H1 (cell line): ENCODE measurements around the gene GDAP1L1. TPM values are rescaled to one million over a fixed set of nuclear protein-coding genes. Genes with fewer than 3 reads are reported as not detected.

Experiments used
- CTCF ChIA-PET: fragments of 300-600 bp; sonication (Branson Sonifier 250); formaldehyde crosslinking; loops from one replicate; lab custom pipeline; 2021; ENCODE audit not compliant: partially characterized antibody; lab: Charles Lee
- POLR2A ChIA-PET: fragments of 300-600 bp; sonication (Branson Sonifier 250); formaldehyde crosslinking; loops from one replicate; lab custom pipeline; 2021; ENCODE audit warnings: inconsistent platforms; ENCODE audit not compliant: partially characterized antibody; lab: Charles Lee
- DNase-seq, 2 experiments: peaks; one replicate each; pipeline versions ENCODE4 v3.0.0 to v3.0.0-alpha.2; 2010 to 2022; ENCODE audit warnings: low spot score in 2 of 2, low read depth in 1 of 2, mixed read lengths in 1 of 2
- FAIRE-seq: peaks from 2 replicates; lab custom pipeline; 2011; peaks lifted over from hg19 to GRCh38; lab: Jason Lieb, UNC
- H2AFZ ChIP-seq: 2 replicates; pipeline ENCODE4 v1.8.1; 2012; ENCODE audit warnings: low read length, inconsistent platforms
- H2AK5ac ChIP-seq: 2 replicates; pipeline ENCODE4 v1.6.1; 2013; ENCODE audit warnings: low read depth, low read length
- H2BK120ac ChIP-seq: replicated peaks from 2 replicates; pipeline ENCODE3; 2013; ENCODE audit warnings: low read depth, low read length, inconsistent platforms
- H2BK12ac ChIP-seq: 2 replicates; pipeline ENCODE4 v1.6.1; 2013; ENCODE audit warnings: low read depth, low read length
- H2BK15ac ChIP-seq: 2 replicates; pipeline ENCODE4 v1.6.1; 2013; ENCODE audit warnings: low read length
- H2BK20ac ChIP-seq: 2 replicates; pipeline ENCODE4 v1.6.1; 2013; ENCODE audit warnings: low read length
- H2BK5ac ChIP-seq: 2 replicates; pipeline ENCODE4 v1.6.1; 2013; ENCODE audit warnings: low read depth, low read length
- H3K14ac ChIP-seq: 2 replicates; pipeline ENCODE4 v1.6.1; 2013; ENCODE audit warnings: inconsistent platforms; ENCODE audit not compliant: insufficient read length
- H3K18ac ChIP-seq: 2 replicates; pipeline ENCODE4 v1.6.1; 2013; ENCODE audit warnings: low read length; ENCODE audit errors: extremely low read depth
- H3K23ac ChIP-seq: 2 replicates; pipeline ENCODE4 v1.6.1; 2013; ENCODE audit warnings: inconsistent platforms; ENCODE audit not compliant: insufficient read length
- H3K23me2 ChIP-seq: 2 replicates; pipeline ENCODE4 v1.6.1; 2013; ENCODE audit warnings: low read depth, low read length
- H3K27ac ChIP-seq: 2 replicates; pipeline ENCODE4 v1.6.1; 2011; ENCODE audit warnings: low read depth, low read length, inconsistent platforms
- H3K27me3 ChIP-seq, 4 experiments: replicated peaks in 1 of 4; 1 replicate in 1 of 4; 2 replicates in 3 of 4; pipeline versions ENCODE4 v1.6.1 to v1.8.1; 2011 to 2013; ENCODE audit warnings: low read length in 3 of 4, mild to moderate bottlenecking in 3 of 4, inconsistent platforms in 2 of 4, mixed read lengths in 2 of 4, moderate library complexity in 1 of 4; ENCODE audit not compliant: control insufficient read depth in 3 of 4, insufficient read depth in 3 of 4; ENCODE audit errors: extremely low read depth in 1 of 4
- H3K36me3 ChIP-seq, 4 experiments: 2 replicates each; pipeline versions ENCODE4 v1.6.1 to v1.8.1; 2011 to 2013; ENCODE audit warnings: mild to moderate bottlenecking in 4 of 4, low read length in 3 of 4, moderate library complexity in 2 of 4, control low read depth in 1 of 4, inconsistent platforms in 1 of 4; ENCODE audit not compliant: insufficient read depth in 4 of 4, control insufficient read depth in 2 of 4
- H3K4ac ChIP-seq: replicated peaks from 2 replicates; pipeline ENCODE3; 2013; ENCODE audit warnings: low read length, low read depth, mixed read lengths, inconsistent platforms; ENCODE audit not compliant: insufficient read length
- H3K4me1 ChIP-seq, 4 experiments: replicated peaks in 1 of 4; 1 replicate in 1 of 4; 2 replicates in 3 of 4; pipeline versions ENCODE4 v1.6.1 to v1.8.1; 2011 to 2013; ENCODE audit warnings: low read length in 3 of 4, inconsistent platforms in 2 of 4, mixed read lengths in 1 of 4; ENCODE audit not compliant: insufficient read depth in 4 of 4, control insufficient read depth in 3 of 4
- H3K4me2 ChIP-seq, 2 experiments: 2 replicates each; pipeline versions ENCODE4 v1.6.1 to v1.8.1; 2011 to 2013; ENCODE audit warnings: low read depth in 2 of 2, low read length in 2 of 2, control low read depth in 1 of 2, inconsistent platforms in 1 of 2, mild to moderate bottlenecking in 1 of 2; ENCODE audit not compliant: insufficient read depth in 1 of 2
- H3K4me3 ChIP-seq, 4 experiments: fragments of 200-600, 300-600 bp in 1 of 4; sonication (generic), shearing (Covaris generic), sonication (Bioruptor Twin) in 1 of 4; 2 replicates each; pipeline versions ENCODE4 v1.5.1 to v1.8.1; 2011 to 2016; ENCODE audit warnings: low read length in 4 of 4, low read depth in 3 of 4, control low read depth in 2 of 4, inconsistent platforms in 2 of 4, mild to moderate bottlenecking in 2 of 4, mixed read lengths in 1 of 4, moderate library complexity in 1 of 4; ENCODE audit not compliant: insufficient read depth in 2 of 4; ENCODE audit errors: extremely low read depth in 1 of 4
- H3K56ac ChIP-seq: replicated peaks from 2 replicates; pipeline ENCODE3; 2013; ENCODE audit warnings: low read depth, mild to moderate bottlenecking, mixed read lengths, low read length, inconsistent platforms; ENCODE audit not compliant: insufficient read length
- H3K79me1 ChIP-seq: 2 replicates; pipeline ENCODE4 v1.6.1; 2013; ENCODE audit warnings: low read depth, low read length, control low read depth
- H3K79me2 ChIP-seq, 2 experiments: 2 replicates each; pipeline versions ENCODE4 v1.6.1 to v1.8.1; 2012 to 2013; ENCODE audit warnings: low read length in 2 of 2, mild to moderate bottlenecking in 2 of 2, inconsistent platforms in 1 of 2; ENCODE audit not compliant: insufficient read depth in 2 of 2, control insufficient read depth in 1 of 2
- H3K9ac ChIP-seq, 4 experiments: replicated peaks in 1 of 4; 1 replicate in 1 of 4; 2 replicates in 3 of 4; pipeline versions ENCODE4 v1.6.1 to v1.8.1; 2011 to 2013; ENCODE audit warnings: low read depth in 3 of 4, low read length in 3 of 4, control low read depth in 2 of 4, mild to moderate bottlenecking in 2 of 4, moderate library complexity in 2 of 4, inconsistent platforms in 1 of 4; ENCODE audit errors: extremely low read depth in 1 of 4
- H3K9me3 ChIP-seq, 2 experiments: 2 replicates each; pipeline versions ENCODE4 v1.6.1 to v1.8.1; 2012 to 2013; ENCODE audit warnings: mild to moderate bottlenecking in 2 of 2, moderate library complexity in 2 of 2, control low read depth in 1 of 2, inconsistent platforms in 1 of 2, low read depth in 1 of 2, low read length in 1 of 2, mixed read lengths in 1 of 2; ENCODE audit not compliant: insufficient read depth in 2 of 2
- H4K20me1 ChIP-seq, 2 experiments: replicated peaks in 1 of 2; 2 replicates each; pipeline versions ENCODE3 to v1.8.1; 2011 to 2013; ENCODE audit warnings: inconsistent platforms in 2 of 2, low read length in 2 of 2, mild to moderate bottlenecking in 1 of 2; ENCODE audit not compliant: insufficient read depth in 2 of 2, control insufficient read depth in 1 of 2
- H4K5ac ChIP-seq: 2 replicates; pipeline ENCODE4 v1.6.1; 2013; ENCODE audit warnings: low read length, low read depth, mixed read lengths, inconsistent platforms; ENCODE audit not compliant: insufficient read length
- H4K8ac ChIP-seq: 2 replicates; pipeline ENCODE4 v1.8.0; 2013; ENCODE audit warnings: mild to moderate bottlenecking, moderate library complexity, low read length, inconsistent platforms; ENCODE audit not compliant: insufficient read depth; ENCODE audit errors: extremely low read depth
- H4K91ac ChIP-seq: replicated peaks from 2 replicates; pipeline ENCODE3; 2013; ENCODE audit warnings: low read length, mixed read lengths, inconsistent platforms; ENCODE audit not compliant: insufficient read length
- CBX8 ChIP-seq: fragments of 300-800, 300-1000 bp; sonication (generic); IDR thresholded peaks from 2 replicates; pipeline ENCODE4 v1.7.1; 2016; ENCODE audit warnings: low read depth, low read length, borderline replicate concordance
- KDM5A ChIP-seq: fragments of 200-600 bp; IDR thresholded peaks from 2 replicates; pipeline ENCODE4 v1.7.1; 2012; ENCODE audit warnings: mild to moderate bottlenecking, low read length, inconsistent platforms, mixed read lengths
- RNF2 ChIP-seq: fragments of 200-900, 300-1000 bp; sonication (generic); IDR thresholded peaks from 2 replicates; pipeline ENCODE4 v1.7.1; 2016; ENCODE audit warnings: borderline replicate concordance, low read depth, mild to moderate bottlenecking, antibody characterized with exemption, low read length; ENCODE audit not compliant: poor library complexity, severe bottlenecking; ENCODE audit errors: missing control alignments
- SAP30 ChIP-seq: fragments of 300-600 bp; sonication (generic); IDR thresholded peaks from 2 replicates; pipeline ENCODE4 v1.7.1; 2012; ENCODE audit warnings: low read length, moderate library complexity, mild to moderate bottlenecking, inconsistent platforms; ENCODE audit not compliant: insufficient read depth, insufficient replicate concordance
- SRF ChIP-seq: IDR thresholded peaks from 2 replicates; pipeline ENCODE4 v1.6.1; 2011; ENCODE audit warnings: mild to moderate bottlenecking, low read depth, low read length, moderate library complexity
- TBP ChIP-seq: IDR thresholded peaks from 2 replicates; pipeline ENCODE4 v1.6.1; 2011; ENCODE audit warnings: low read depth, low read length, improper control_type of control experiment
- WGBS, 2 experiments: shearing (Covaris generic) in 1 of 2; methylation state at CpG; one replicate each; pipeline versions ENCODE4 v1.1.6 to v1.1.7; 2013 to 2015; ENCODE audit warnings: low lambda C conversion rate in 2 of 2, mixed read lengths in 2 of 2, inconsistent platforms in 1 of 2, low coverage in 1 of 2, missing lambda C conversion rate in 1 of 2; ENCODE audit not compliant: insufficient replicate concordance in 2 of 2, insufficient coverage in 1 of 2, insufficient read length in 1 of 2; ENCODE audit errors: extremely low coverage in 1 of 2, missing lambda C conversion rate in 1 of 2; 5-methylcytosine and 5-hydroxymethylcytosine counted together
- polyA plus RNA-seq, 7 experiments: library from polyadenylated mRNA; depleted of rRNA in 3 of 7; stranded (reverse) in 5 of 7; unstranded in 2 of 7; fragments of >200 nt in 5 of 7; fragments of 200-250 nt in 2 of 7; gene quantifications; 1 replicate in 5 of 7; 2 replicates in 1 of 7; 4 replicates in 1 of 7; pipeline versions ENCODE4 v1.2.1 to v1.2.3, GENCODE V29; 2011 to 2013; ENCODE audit warnings: missing spikeins in 2 of 7, mixed read lengths in 2 of 7
- total RNA-seq: library from RNA; stranded (reverse); fragmentation: NEBNext Ultra II Directional; extraction: Animal tissue kit (Norgen Biotek cat#: 25700); gene quantifications from 2 replicates; pipeline ENCODE4 v1.2.1, GENCODE V29; 2021
- TF ChIP-seq, protein P1 (sequence below): IDR thresholded peaks from 2 replicates; pipeline ENCODE4 v1.6.1; 2011; ENCODE audit warnings: low read length, improper control_type of control experiment

GDAP1L1 gene
- total and polyA plus RNA-seq, 2 of the 8 experiments (the other 6 are each of a cell fraction or from before 2014, with no cell fraction given) = 8.5 to 63.1 TPM

GRCh38 chr20:44256961-44257360, 9.9 kb downstream of the GDAP1L1 start:
- H2AFZ ChIP-seq = no peak overlapping the region
- H3K4me3 ChIP-seq = no peak overlapping the region
- no peak overlapping the region for H3K4ac ChIP-seq
- no peak overlapping the region for H2BK12ac ChIP-seq
- H3K23ac ChIP-seq = no peak overlapping the region
- DNase-seq (no peak), FAIRE-seq (no peak)
- 93% methylated on average over 18 of the region's 21 CpGs; no CpG with 5 or more reads in 1 of the 2 experiments for WGBS, 2 experiments
- H2AK5ac ChIP-seq = no peak overlapping the region
- no peak overlapping the region for H3K27ac ChIP-seq
- H3K36me3 ChIP-seq = no peaks in the 10 kb centered on the region; a peak in 1 of 8 replicates
- peaks cover 0 to 7% (median 1%) of the 10 kb centered on the region in 4 experiments; a peak in 4 of 7 replicates for H3K4me1 ChIP-seq
- no peaks in the 10 kb centered on the region; a peak in 1 of 7 replicates for H3K27me3 ChIP-seq
- no peaks in the 10 kb centered on the region for H3K79me2 ChIP-seq
- H3K56ac ChIP-seq = no peak overlapping the region
- H2BK5ac ChIP-seq = no peak overlapping the region
- POLR2A ChIA-PET = no interaction called here
- H2BK120ac ChIP-seq = no peak overlapping the region
- no peak overlapping the region for H3K18ac ChIP-seq
- H3K9me3 ChIP-seq = no peaks in the 10 kb centered on the region
- no peak overlapping the region for H2BK20ac ChIP-seq
- H2BK15ac ChIP-seq = no peak overlapping the region
- no peak overlapping the region for H3K14ac ChIP-seq
- H3K4me2 ChIP-seq = no peak overlapping the region
- H3K23me2 ChIP-seq = no peaks in the 10 kb centered on the region
- no peak overlapping the region for H4K8ac ChIP-seq
- H3K79me1 ChIP-seq = no peaks in the 10 kb centered on the region
- CTCF ChIA-PET = interaction anchor here (0.6 to 4.5 kb wide), 5 partner anchors 10 to 136 kb away, joined by 4 to 16 read pairs (median 5); partner anchors contain the start of gene GDAP1L1
- peaks cover 0 to 3% of the 10 kb centered on the region in 2 experiments for H4K20me1 ChIP-seq
- H3K9ac ChIP-seq = no peak overlapping the region
- no peak overlapping the region for H4K5ac ChIP-seq
- no peak overlapping the region for H4K91ac ChIP-seq
- TF ChIP-seq RNF2 (no peak), CBX8 (no peak), SRF (no peak), SAP30 (no peak), KDM5A (no peak), TBP (no peak)
- TF ChIP-seq, protein P1, sequence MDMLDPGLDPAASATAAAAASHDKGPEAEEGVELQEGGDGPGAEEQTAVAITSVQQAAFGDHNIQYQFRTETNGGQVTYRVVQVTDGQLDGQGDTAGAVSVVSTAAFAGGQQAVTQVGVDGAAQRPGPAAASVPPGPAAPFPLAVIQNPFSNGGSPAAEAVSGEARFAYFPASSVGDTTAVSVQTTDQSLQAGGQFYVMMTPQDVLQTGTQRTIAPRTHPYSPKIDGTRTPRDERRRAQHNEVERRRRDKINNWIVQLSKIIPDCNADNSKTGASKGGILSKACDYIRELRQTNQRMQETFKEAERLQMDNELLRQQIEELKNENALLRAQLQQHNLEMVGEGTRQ = no peak
